Colonic mucosa (tissue), 4 donors: ENCODE measurements around the gene NCKAP5. TPM values are rescaled to one million over a fixed set of nuclear protein-coding genes. Genes with fewer than 3 reads are reported as not detected.

Experiments
- DNase-seq: peaks from one replicate; pipeline ENCODE4 v3.0.0-alpha.2; 2020
- H3K27ac ChIP-seq: fragments of 200-600 bp; one replicate; pipeline ENCODE4 v1.8.0; 2021
- H3K27me3 ChIP-seq: fragments of 200-600 bp; one replicate; pipeline ENCODE4 v1.8.0; 2021
- H3K36me3 ChIP-seq: fragments of 200-600 bp; one replicate; pipeline ENCODE4 v1.8.0; 2021
- H3K4me1 ChIP-seq: fragments of 200-600 bp; one replicate; pipeline ENCODE4 v1.8.0; 2021; ENCODE audit warnings: mild to moderate bottlenecking
- H3K4me3 ChIP-seq: fragments of 200-600 bp; one replicate; pipeline ENCODE4 v1.8.0; 2021
- H3K9ac ChIP-seq, 2 donors: one replicate each; pipeline ENCODE4 v1.7.0; 2013; ENCODE audit warnings: control low read depth in 2 of 2, low read depth in 2 of 2, low read length in 2 of 2
- H3K9me3 ChIP-seq: fragments of 200-600 bp; one replicate; pipeline ENCODE4 v1.8.0; 2021
- CTCF ChIP-seq: fragments of 200-600 bp; IDR thresholded peaks from one replicate; pipeline ENCODE4 v1.8.0; 2022; ENCODE audit warnings: antibody characterized with exemption, mild to moderate bottlenecking
- intact Hi-C: fragments of 100-400 bp; cut with DNase I; formaldehyde crosslinking; loops from one replicate; pipeline ENCODE4 v1.14.1; 2022
- total RNA-seq, 2 donors: library from RNA; stranded (reverse); fragmentation: NEBNext Ultra II Directional in 1 of 2; extraction: Animal tissue kit (Norgen Biotek cat#: 25700) in 1 of 2; gene quantifications; one replicate each; pipeline ENCODE4 v1.2.1, GENCODE V29; 2021
- donor health status: healthy.
- donor health status: DM: no; HTN: no; CAD: no.
- donor health status: DM: no; HTN: no; CAD: no.

Gene NCKAP5
- total RNA-seq, 2 donors from 2014 or later, result 2.9 to 3.7 TPM

- Histone ChIP-seq H3K4me1 (no peaks in the 10 kb centered on the region), H3K27me3 (no peaks in the 10 kb centered on the region), H3K36me3 (no peaks in the 10 kb centered on the region), H3K9ac (no peak overlapping the region), H3K27ac (no peak overlapping the region), H3K9me3 (no peaks in the 10 kb centered on the region), H3K4me3 (no peak overlapping the region)
- TF ChIP-seq CTCF, result no peak
- intact Hi-C loops, result no loop called here
- no peak for DNase-seq
Measured at GRCh38 chr2:133570542-133570941, 2.3 kb upstream of the NCKAP5 start.

- H3K9me3 ChIP-seq, result no peaks in the 10 kb centered on the region
- no peaks in the 10 kb centered on the region for H3K27me3 ChIP-seq
- no peak for DNase-seq
- H3K9ac ChIP-seq, result no peak overlapping the region
- intact Hi-C loops, result loop anchor here (10.0 kb wide), 2 partner anchors 145 to 1025 kb away; no protein-coding TSS in a partner anchor
- no peaks in the 10 kb centered on the region for H3K36me3 ChIP-seq
- H3K27ac ChIP-seq, result no peak overlapping the region
- no peak for TF ChIP-seq CTCF
- H3K4me3 ChIP-seq, result no peak overlapping the region
- H3K4me1 ChIP-seq, result no peaks in the 10 kb centered on the region
Measured at GRCh38 chr2:133569286-133569830, 1.1 kb upstream of the NCKAP5 start.

- H3K4me3 ChIP-seq, result no peak overlapping the region
Measured at GRCh38 chr2:133568598-133568997, 335 bp upstream of the NCKAP5 start.

GRCh38 chr2:133562558-133562957 is 5.7 kb downstream of the NCKAP5 start:
- Histone ChIP-seq H3K27me3 (no peaks in the 10 kb centered on the region), H3K36me3 (no peaks in the 10 kb centered on the region), H3K9me3 (no peaks in the 10 kb centered on the region), H3K4me3 (no peak overlapping the region), H3K9ac (no peak overlapping the region), H3K4me1 (no peaks in the 10 kb centered on the region), H3K27ac (no peak overlapping the region)
- TF ChIP-seq CTCF, result no peak
- intact Hi-C loops, result loop anchor here (5.0 to 10.0 kb wide), 3 partner anchors 138 to 1018 kb away; no protein-coding TSS in a partner anchor
- no peak for DNase-seq

More at GRCh38 chr2:133568598-133568997, 335 bp upstream of the NCKAP5 start:
- DNase-seq, result no peak
- Histone ChIP-seq H3K27me3 (no peaks in the 10 kb centered on the region), H3K27ac (no peak overlapping the region), H3K4me1 (no peaks in the 10 kb centered on the region), H3K9ac (no peak overlapping the region), H3K36me3 (no peaks in the 10 kb centered on the region), H3K9me3 (no peaks in the 10 kb centered on the region)
- intact Hi-C loops, result loop anchor here (10.0 kb wide), 2 partner anchors 144 to 1024 kb away; no protein-coding TSS in a partner anchor
- TF ChIP-seq CTCF, result no peak

GRCh38 chr2:133561045-133561852 is 7.0 kb downstream of the NCKAP5 start:
- no peaks in the 10 kb centered on the region for H3K36me3 ChIP-seq
- intact Hi-C loops, result loop anchor here (5.0 to 10.0 kb wide), 3 partner anchors 136 to 1016 kb away; no protein-coding TSS in a partner anchor
- TF ChIP-seq CTCF, result peak; percentile 52
- no peak overlapping the region for H3K9ac ChIP-seq
- H3K27me3 ChIP-seq, result no peaks in the 10 kb centered on the region
- H3K4me1 ChIP-seq, result no peaks in the 10 kb centered on the region
- H3K4me3 ChIP-seq, result no peak overlapping the region
- no peak overlapping the region for H3K27ac ChIP-seq
- no peaks in the 10 kb centered on the region for H3K9me3 ChIP-seq
- peak; percentile 25 for DNase-seq
